Measurements from ENCODE around the gene ARL6IP6.

- TF ChIP-seq, protein P1, sequence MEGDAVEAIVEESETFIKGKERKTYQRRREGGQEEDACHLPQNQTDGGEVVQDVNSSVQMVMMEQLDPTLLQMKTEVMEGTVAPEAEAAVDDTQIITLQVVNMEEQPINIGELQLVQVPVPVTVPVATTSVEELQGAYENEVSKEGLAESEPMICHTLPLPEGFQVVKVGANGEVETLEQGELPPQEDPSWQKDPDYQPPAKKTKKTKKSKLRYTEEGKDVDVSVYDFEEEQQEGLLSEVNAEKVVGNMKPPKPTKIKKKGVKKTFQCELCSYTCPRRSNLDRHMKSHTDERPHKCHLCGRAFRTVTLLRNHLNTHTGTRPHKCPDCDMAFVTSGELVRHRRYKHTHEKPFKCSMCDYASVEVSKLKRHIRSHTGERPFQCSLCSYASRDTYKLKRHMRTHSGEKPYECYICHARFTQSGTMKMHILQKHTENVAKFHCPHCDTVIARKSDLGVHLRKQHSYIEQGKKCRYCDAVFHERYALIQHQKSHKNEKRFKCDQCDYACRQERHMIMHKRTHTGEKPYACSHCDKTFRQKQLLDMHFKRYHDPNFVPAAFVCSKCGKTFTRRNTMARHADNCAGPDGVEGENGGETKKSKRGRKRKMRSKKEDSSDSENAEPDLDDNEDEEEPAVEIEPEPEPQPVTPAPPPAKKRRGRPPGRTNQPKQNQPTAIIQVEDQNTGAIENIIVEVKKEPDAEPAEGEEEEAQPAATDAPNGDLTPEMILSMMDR (IDR thresholded peaks at IDR 0.05; ENCODE audit: poor library complexity) = peak; percentile 45
- no peak for TF ChIP-seq EZH2phosphoT487 (IDR thresholded peaks at IDR 0.05; ENCODE audit: low read depth, severe bottlenecking, unreplicated experiment)
Observed at GRCh38 chr2:152743002-152743401, 24.6 kb downstream of the ARL6IP6 start.

Measured in hepatocyte (in vitro differentiated cells).